ENCODE data around the gene PPP1R14B.

Gene PPP1R14B

GRCh38 chr11:64227405-64227956, 19.3 kb downstream of the PPP1R14B start:
- FAIRE-seq (no peak), DNase-seq (ENCODE audit: insufficient read length, low spot score) (no peak)
- TF ChIP-seq TAF1 (IDR thresholded peaks at IDR 0.05; ENCODE audit: low read depth, low read length) (no peak), POLR2AphosphoS5 (IDR thresholded peaks at IDR 0.05; ENCODE audit: low read depth, low read length) (no peak), PAX5 (IDR thresholded peaks at IDR 0.05; ENCODE audit: insufficient read depth, low read length, severe bottlenecking) (no peak), POU2F2 (IDR thresholded peaks at IDR 0.05; ENCODE audit: low read depth, low read length) (no peak), POLR2A (IDR thresholded peaks at IDR 0.05; ENCODE audit: low read depth, low read length) (no peak), SPI1 (IDR thresholded peaks at IDR 0.05; ENCODE audit: low read depth, low read length) (no peak)

GRCh38 chr11:64226507-64227051, 20.2 kb downstream of the PPP1R14B start:
- TF ChIP-seq POU2F2 (IDR thresholded peaks at IDR 0.05; ENCODE audit: low read depth, low read length) (no peak), PAX5 (IDR thresholded peaks at IDR 0.05; ENCODE audit: insufficient read depth, low read length, severe bottlenecking) (no peak), POLR2AphosphoS5 (IDR thresholded peaks at IDR 0.05; ENCODE audit: low read depth, low read length) (peak; percentile 57; the same call in 1 of the 2 replicates), SPI1 (IDR thresholded peaks at IDR 0.05; ENCODE audit: low read depth, low read length) (0 out of 2 replicates have a peak, but pooled peaks have one; percentile 5), TAF1 (IDR thresholded peaks at IDR 0.05; ENCODE audit: low read depth, low read length) (0 out of 2 replicates have a peak, but pooled peaks have one; percentile 31), POLR2A (IDR thresholded peaks at IDR 0.05; ENCODE audit: low read depth, low read length) (peak; percentile 54; the same call in 1 of the 2 replicates)
- DNase-seq (ENCODE audit: insufficient read length, low spot score) (no peak), FAIRE-seq (peak; percentile 90)

GRCh38 chr11:64225608-64226506, 20.9 kb downstream of the PPP1R14B start, which contains the start of the genes NUDT22 and TRPT1:
Gene NUDT22 (plus strand): TSS chr11:64226274. CDS start chr11:64226653, 379 bp downstream.
Gene TRPT1 (minus strand): TSS chr11:64226186. CDS start chr11:64225860, 326 bp downstream.
- TF ChIP-seq POLR2AphosphoS5 (IDR thresholded peaks at IDR 0.05; ENCODE audit: low read depth, low read length) (peak; percentile 15; the same call in 1 of the 2 replicates), SPI1 (IDR thresholded peaks at IDR 0.05; ENCODE audit: low read depth, low read length) (peak; percentile 81), PAX5 (IDR thresholded peaks at IDR 0.05; ENCODE audit: insufficient read depth, low read length, severe bottlenecking) (no peak)

GRCh38 chr11:64224891-64225607, 21.7 kb downstream of the PPP1R14B start:
- TF ChIP-seq POLR2A (IDR thresholded peaks at IDR 0.05; ENCODE audit: low read depth, low read length) (no peak; the same call in 1 of the 2 replicates), POLR2AphosphoS5 (IDR thresholded peaks at IDR 0.05; ENCODE audit: low read depth, low read length) (0 out of 2 replicates have a peak, but pooled peaks have one; percentile 15), TAF1 (IDR thresholded peaks at IDR 0.05; ENCODE audit: low read depth, low read length) (no peak), SPI1 (IDR thresholded peaks at IDR 0.05; ENCODE audit: low read depth, low read length) (0 out of 2 replicates have a peak, but pooled peaks have one; percentile 28)
- FAIRE-seq (peak; percentile 20), DNase-seq (ENCODE audit: insufficient read length, low spot score) (peak; percentile 30)

More at GRCh38 chr11:64225608-64226506, 20.9 kb downstream of the PPP1R14B start, which contains the start of the genes NUDT22 and TRPT1:
- DNase-seq (ENCODE audit: insufficient read length, low spot score) (peak; percentile 96), FAIRE-seq (peak; percentile 90)

- FAIRE-seq (no peak), DNase-seq (ENCODE audit: insufficient read length, low spot score) (no peak)
- TF ChIP-seq SPI1 (IDR thresholded peaks at IDR 0.05; ENCODE audit: low read depth, low read length) (no peak), POU2F2 (IDR thresholded peaks at IDR 0.05; ENCODE audit: low read depth, low read length) (no peak), POLR2AphosphoS5 (IDR thresholded peaks at IDR 0.05; ENCODE audit: low read depth, low read length) (peak; percentile 80; the same call in 1 of the 2 replicates), POLR2A (IDR thresholded peaks at IDR 0.05; ENCODE audit: low read depth, low read length) (0 out of 2 replicates have a peak, but pooled peaks have one; percentile 25)
Measured at GRCh38 chr11:64224151-64224890, 22.4 kb downstream of the PPP1R14B start.

- DNase-seq (ENCODE audit: insufficient read length, low spot score) = no peak
- TF ChIP-seq POLR2AphosphoS5 (IDR thresholded peaks at IDR 0.05; ENCODE audit: low read depth, low read length) (peak; percentile 49; the same call in 1 of the 2 replicates), PAX5 (IDR thresholded peaks at IDR 0.05; ENCODE audit: insufficient read depth, low read length, severe bottlenecking) (no peak), TAF1 (IDR thresholded peaks at IDR 0.05; ENCODE audit: low read depth, low read length) (no peak)
- FAIRE-seq = no peak
Measured at GRCh38 chr11:64223001-64223651, 23.6 kb downstream of the PPP1R14B start.

GRCh38 chr11:64222651-64223000, 24.1 kb downstream of the PPP1R14B start:
- no peak for TF ChIP-seq TAF1 (IDR thresholded peaks at IDR 0.05; ENCODE audit: low read depth, low read length)
- TF ChIP-seq SPI1 (IDR thresholded peaks at IDR 0.05; ENCODE audit: low read depth, low read length) = no peak
- no peak for TF ChIP-seq POU2F2 (IDR thresholded peaks at IDR 0.05; ENCODE audit: low read depth, low read length)
- no peak for TF ChIP-seq PAX5 (IDR thresholded peaks at IDR 0.05; ENCODE audit: insufficient read depth, low read length, severe bottlenecking)
- TF ChIP-seq POLR2A (IDR thresholded peaks at IDR 0.05; ENCODE audit: low read depth, low read length) = no peak
- no peak for TF ChIP-seq POLR2AphosphoS5 (IDR thresholded peaks at IDR 0.05; ENCODE audit: low read depth, low read length)
- DNase-seq (ENCODE audit: insufficient read length, low spot score) (no peak), FAIRE-seq (no peak)

GRCh38 chr11:64220798-64221197, 25.9 kb downstream of the PPP1R14B start:
- FAIRE-seq (no peak), DNase-seq (ENCODE audit: insufficient read length, low spot score) (no peak)
- TF ChIP-seq PAX5 (IDR thresholded peaks at IDR 0.05; ENCODE audit: insufficient read depth, low read length, severe bottlenecking) (no peak), POU2F2 (IDR thresholded peaks at IDR 0.05; ENCODE audit: low read depth, low read length) (no peak), SPI1 (IDR thresholded peaks at IDR 0.05; ENCODE audit: low read depth, low read length) (no peak), TAF1 (IDR thresholded peaks at IDR 0.05; ENCODE audit: low read depth, low read length) (no peak), POLR2A (IDR thresholded peaks at IDR 0.05; ENCODE audit: low read depth, low read length) (no peak), POLR2AphosphoS5 (IDR thresholded peaks at IDR 0.05; ENCODE audit: low read depth, low read length) (no peak; the same call in 1 of the 2 replicates)
